ENCODE results near the gene DPYSL4. TPM values are rescaled to one million over a fixed set of nuclear protein-coding genes. Genes with fewer than 3 reads are reported as not detected.

The DPYSL4 gene
- total and polyA plus RNA-seq, 9 donors = 1.3 to 7.1 (median 4.7) TPM

GRCh38 chr10:132170561-132171361 lies 16.0 kb upstream of the DPYSL4 start:
- H3K4me1 ChIP-seq (ENCODE audit: control insufficient read depth, insufficient read depth, low read length) = no peaks in the 10 kb centered on the region
- no peak overlapping the region for H3K4me3 ChIP-seq (ENCODE audit: low read length)
- H3K27ac ChIP-seq (ENCODE audit: low read length) = no peak overlapping the region
- DNase-seq = no peak
- 64% methylated on average over 31 of the region's 36 CpGs for whole genome bisulfite sequencing (ENCODE audit: insufficient coverage)
- no peaks in the 10 kb centered on the region for H3K36me3 ChIP-seq (ENCODE audit: control insufficient read depth, insufficient read depth, low read length)
- H3K9me3 ChIP-seq (replicated peaks; ENCODE audit: control insufficient read depth, low read depth, low read length) = no peaks in the 10 kb centered on the region
- peaks cover 34% of the 10 kb centered on the region for H3K27me3 ChIP-seq (ENCODE audit: control insufficient read depth, insufficient read depth, low read length)

DNA sequence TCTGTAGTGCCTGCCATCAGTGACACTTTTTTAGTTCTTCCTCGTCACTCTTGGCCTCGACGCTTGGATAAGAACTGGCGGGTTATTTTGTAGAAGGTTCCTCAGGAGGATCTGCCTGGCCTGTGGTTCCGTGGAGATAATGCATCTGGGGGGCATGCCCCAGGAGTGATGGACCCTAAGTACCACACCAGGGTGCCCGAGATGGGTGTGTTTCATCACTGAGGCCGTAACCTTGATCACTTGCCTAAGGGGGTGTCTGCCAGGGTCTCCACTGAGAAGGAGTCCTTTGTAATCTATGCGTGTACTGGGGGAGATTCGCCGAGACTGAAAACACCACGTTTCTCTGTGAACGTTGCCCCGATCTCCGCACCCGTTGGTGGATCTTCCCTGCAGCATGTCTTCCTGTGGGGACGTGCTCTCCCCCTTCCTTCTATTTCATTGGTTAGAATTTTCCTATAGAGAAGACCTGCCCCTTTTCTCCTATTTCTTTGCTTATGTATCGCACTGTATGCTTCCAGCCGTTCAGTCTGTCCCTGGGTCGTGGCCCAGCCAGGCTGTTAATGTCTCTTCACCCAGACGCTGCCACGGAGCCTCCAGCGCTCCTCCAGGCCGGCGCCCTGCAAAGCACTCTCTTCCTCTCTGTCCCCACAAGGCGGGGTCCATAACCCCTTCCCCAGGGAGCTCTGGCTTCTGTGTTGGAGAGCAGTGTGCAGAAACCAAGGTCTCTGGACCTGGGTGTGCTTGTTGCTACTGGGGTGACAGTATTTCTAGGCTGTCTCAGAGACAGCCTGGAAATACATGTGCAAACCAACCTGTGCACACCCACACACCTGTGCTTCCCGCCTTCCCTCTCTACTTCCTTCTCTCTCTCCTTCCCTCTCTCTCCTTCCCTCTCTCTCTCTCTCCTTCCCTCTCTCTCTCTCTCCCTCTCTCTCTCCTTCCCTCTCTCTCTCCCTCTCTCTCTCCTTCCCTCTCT lies 14.4 kb upstream of the DPYSL4 start:
- H3K4me1 ChIP-seq (ENCODE audit: control insufficient read depth, insufficient read depth, low read length) = no peaks in the 10 kb centered on the region
- WGBS (ENCODE audit: insufficient coverage) = 64% methylated on average over 18 of the region's 26 CpGs
- H3K9me3 ChIP-seq (replicated peaks; ENCODE audit: control insufficient read depth, low read depth, low read length) = no peaks in the 10 kb centered on the region
- H3K27ac ChIP-seq (ENCODE audit: low read length) = no peak overlapping the region
- peaks cover 47% of the 10 kb centered on the region for H3K27me3 ChIP-seq (ENCODE audit: control insufficient read depth, insufficient read depth, low read length)
- H3K36me3 ChIP-seq (ENCODE audit: control insufficient read depth, insufficient read depth, low read length) = no peaks in the 10 kb centered on the region
- no peak overlapping the region for H3K4me3 ChIP-seq (ENCODE audit: low read length)
- DNase-seq = no peak

DNA sequence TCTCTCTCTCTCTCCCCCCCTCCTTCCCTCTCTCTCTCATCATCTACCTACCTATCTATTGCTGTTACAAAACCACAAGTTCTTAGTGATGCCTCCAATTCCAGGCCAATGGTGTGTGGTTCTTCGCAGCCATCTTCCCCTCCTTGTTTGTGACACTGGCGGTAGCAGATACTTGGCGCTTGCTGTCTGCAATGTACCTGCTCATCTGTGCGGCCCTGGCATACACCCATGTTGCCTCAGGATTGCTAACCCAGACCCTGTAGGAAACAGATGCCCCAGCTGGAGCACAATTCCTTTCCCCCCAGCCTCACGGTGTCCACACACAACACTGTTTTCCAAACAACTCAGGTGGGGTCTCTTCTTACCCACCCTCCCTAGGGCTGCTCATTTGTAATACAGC lies 13.6 kb upstream of the DPYSL4 start:
- Histone ChIP-seq H3K4me1 (ENCODE audit: control insufficient read depth, insufficient read depth, low read length) (no peaks in the 10 kb centered on the region), H3K9me3 (replicated peaks; ENCODE audit: control insufficient read depth, low read depth, low read length) (no peaks in the 10 kb centered on the region), H3K36me3 (ENCODE audit: control insufficient read depth, insufficient read depth, low read length) (no peaks in the 10 kb centered on the region), H3K27me3 (ENCODE audit: control insufficient read depth, insufficient read depth, low read length) (peaks cover 51% of the 10 kb centered on the region), H3K27ac (ENCODE audit: low read length) (no peak overlapping the region), H3K4me3 (ENCODE audit: low read length) (no peak overlapping the region)
- 80% methylated on average over 4 of the region's 5 CpGs for WGBS (ENCODE audit: insufficient coverage)
- DNase-seq = no peak

- Histone ChIP-seq H3K36me3 (ENCODE audit: control insufficient read depth, insufficient read depth, low read length) (no peaks in the 10 kb centered on the region), H3K27ac (ENCODE audit: low read length) (no peak overlapping the region), H3K4me3 (ENCODE audit: low read length) (no peak overlapping the region), H3K4me1 (ENCODE audit: control insufficient read depth, insufficient read depth, low read length) (no peaks in the 10 kb centered on the region), H3K9me3 (replicated peaks; ENCODE audit: control insufficient read depth, low read depth, low read length) (no peaks in the 10 kb centered on the region), H3K27me3 (ENCODE audit: control insufficient read depth, insufficient read depth, low read length) (peaks cover 59% of the 10 kb centered on the region)
- DNase-seq = no peak
- 91% methylated on average over 10 of the region's 11 CpGs for WGBS (ENCODE audit: insufficient coverage)
These were observed 12.5 kb upstream of the DPYSL4 start for GRCh38 chr10:132174237-132174636.

GRCh38 chr10:132175408-132175807 lies 11.3 kb upstream of the DPYSL4 start:
- no peak for DNase-seq
- 17% methylated on average over 3 of the region's 6 CpGs for WGBS (ENCODE audit: insufficient coverage)
- Histone ChIP-seq H3K9me3 (replicated peaks; ENCODE audit: control insufficient read depth, low read depth, low read length) (no peaks in the 10 kb centered on the region), H3K27me3 (ENCODE audit: control insufficient read depth, insufficient read depth, low read length) (peaks cover 61% of the 10 kb centered on the region), H3K36me3 (ENCODE audit: control insufficient read depth, insufficient read depth, low read length) (no peaks in the 10 kb centered on the region), H3K27ac (ENCODE audit: low read length) (no peak overlapping the region), H3K4me3 (ENCODE audit: low read length) (no peak overlapping the region), H3K4me1 (ENCODE audit: control insufficient read depth, insufficient read depth, low read length) (no peaks in the 10 kb centered on the region)

DNA sequence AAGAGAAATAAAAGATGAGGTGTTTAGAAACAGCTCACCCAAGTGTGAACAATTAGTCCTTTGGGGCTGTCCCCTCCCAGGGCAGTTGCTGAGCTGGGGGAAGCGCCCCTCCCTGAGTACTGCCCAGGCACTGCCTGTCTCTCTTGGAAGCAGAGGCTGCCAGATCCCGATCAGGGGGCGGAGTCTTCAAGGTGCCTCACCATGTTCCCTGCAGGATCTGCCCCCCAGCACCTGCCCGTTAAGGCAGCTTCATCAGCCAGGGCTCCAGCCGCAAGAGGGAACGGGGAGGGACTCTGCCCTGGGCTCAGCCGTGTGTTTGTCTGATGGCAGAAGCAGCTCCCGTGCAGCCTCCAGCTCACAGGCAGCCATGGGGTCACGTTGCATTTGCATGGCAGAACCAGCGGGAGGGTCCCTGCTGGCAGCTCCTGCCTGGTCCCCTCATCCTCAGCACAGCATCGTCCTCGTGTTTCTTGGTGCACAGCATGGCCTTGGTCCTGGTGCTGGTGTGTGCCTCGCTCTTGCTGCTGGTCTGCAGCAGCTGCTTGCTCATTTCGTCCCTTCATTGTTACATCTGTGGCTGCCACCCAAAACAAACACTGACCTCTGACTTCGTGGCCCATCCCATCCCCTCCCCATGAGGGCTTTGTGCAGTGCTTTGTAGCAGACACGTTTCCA lies 10.7 kb upstream of the DPYSL4 start:
- peaks cover 57% of the 10 kb centered on the region for H3K27me3 ChIP-seq (ENCODE audit: control insufficient read depth, insufficient read depth, low read length)
- H3K9me3 ChIP-seq (replicated peaks; ENCODE audit: control insufficient read depth, low read depth, low read length) = no peaks in the 10 kb centered on the region
- H3K4me1 ChIP-seq (ENCODE audit: control insufficient read depth, insufficient read depth, low read length) = no peaks in the 10 kb centered on the region
- H3K4me3 ChIP-seq (ENCODE audit: low read length) = no peak overlapping the region
- 8% methylated on average over 15 of the region's 16 CpGs for WGBS (ENCODE audit: insufficient coverage)
- no peak for DNase-seq
- no peaks in the 10 kb centered on the region for H3K36me3 ChIP-seq (ENCODE audit: control insufficient read depth, insufficient read depth, low read length)
- no peak overlapping the region for H3K27ac ChIP-seq (ENCODE audit: low read length)

DNA sequence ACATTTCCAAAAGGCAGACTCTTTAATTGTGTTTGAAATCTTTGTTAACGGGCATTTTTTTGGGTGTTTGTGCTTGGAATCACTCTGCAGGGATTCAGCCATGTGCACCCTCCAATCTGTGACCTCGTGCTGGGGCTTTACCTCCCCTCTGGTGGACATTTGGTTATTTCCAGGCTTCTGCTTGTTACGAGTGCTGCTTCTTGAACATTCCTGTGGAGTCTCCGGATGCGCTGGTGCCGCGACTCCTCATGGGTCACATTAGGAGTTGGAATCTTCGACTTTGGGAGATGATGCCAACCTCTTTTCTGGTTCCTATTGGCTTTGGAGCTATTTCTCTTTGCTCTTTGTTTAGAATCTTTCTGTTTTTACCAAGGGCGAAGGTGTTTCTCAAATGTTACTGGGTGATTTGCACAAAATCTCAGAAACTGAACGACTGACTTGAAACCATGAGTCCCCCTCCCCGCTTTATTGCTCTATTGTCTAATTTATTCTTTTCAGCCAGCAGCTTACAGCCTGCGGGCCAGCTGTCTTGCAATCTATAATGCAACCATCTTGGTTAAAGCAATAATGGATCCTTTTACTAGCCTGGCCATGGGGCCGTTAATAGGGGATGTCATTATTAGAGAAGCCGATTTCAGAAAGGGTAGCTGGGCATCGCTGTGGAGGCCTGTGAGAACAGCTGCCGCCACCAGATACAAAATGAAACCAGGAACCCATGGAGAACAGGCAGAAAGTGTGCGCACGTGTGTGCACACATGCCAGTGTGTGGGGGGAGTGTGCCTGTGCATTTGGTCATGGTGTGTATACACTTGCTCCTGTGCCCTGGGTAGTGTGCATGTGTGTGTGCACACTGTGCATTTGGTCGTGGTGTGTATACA lies 9.9 kb upstream of the DPYSL4 start:
- Histone ChIP-seq H3K27ac (ENCODE audit: low read length) (no peak overlapping the region), H3K4me3 (ENCODE audit: low read length) (no peak overlapping the region), H3K27me3 (ENCODE audit: control insufficient read depth, insufficient read depth, low read length) (peaks cover 57% of the 10 kb centered on the region), H3K36me3 (ENCODE audit: control insufficient read depth, insufficient read depth, low read length) (no peaks in the 10 kb centered on the region), H3K4me1 (ENCODE audit: control insufficient read depth, insufficient read depth, low read length) (no peaks in the 10 kb centered on the region), H3K9me3 (replicated peaks; ENCODE audit: control insufficient read depth, low read depth, low read length) (no peaks in the 10 kb centered on the region)
- DNase-seq = no peak
- whole genome bisulfite sequencing (ENCODE audit: insufficient coverage) = 54% methylated on average over 17 of the region's 19 CpGs

- H3K36me3 ChIP-seq (ENCODE audit: control insufficient read depth, insufficient read depth, low read length) = no peaks in the 10 kb centered on the region
- no peak for DNase-seq
- WGBS (ENCODE audit: insufficient coverage) = 73% methylated on average over 5 of the region's 6 CpGs
- H3K4me3 ChIP-seq (ENCODE audit: low read length) = no peak overlapping the region
- no peaks in the 10 kb centered on the region for H3K4me1 ChIP-seq (ENCODE audit: control insufficient read depth, insufficient read depth, low read length)
- no peaks in the 10 kb centered on the region for H3K9me3 ChIP-seq (replicated peaks; ENCODE audit: control insufficient read depth, low read depth, low read length)
- H3K27ac ChIP-seq (ENCODE audit: low read length) = no peak overlapping the region
- peaks cover 61% of the 10 kb centered on the region for H3K27me3 ChIP-seq (ENCODE audit: control insufficient read depth, insufficient read depth, low read length)
These were observed 8.7 kb upstream of the DPYSL4 start for GRCh38 chr10:132178046-132178445.

- H3K9me3 ChIP-seq (replicated peaks; ENCODE audit: control insufficient read depth, low read depth, low read length) = no peaks in the 10 kb centered on the region
- H3K4me3 ChIP-seq (ENCODE audit: low read length) = no peak overlapping the region
- no peak overlapping the region for H3K27ac ChIP-seq (ENCODE audit: low read length)
- H3K36me3 ChIP-seq (ENCODE audit: control insufficient read depth, insufficient read depth, low read length) = no peaks in the 10 kb centered on the region
- no peaks in the 10 kb centered on the region for H3K4me1 ChIP-seq (ENCODE audit: control insufficient read depth, insufficient read depth, low read length)
- peaks cover 67% of the 10 kb centered on the region for H3K27me3 ChIP-seq (ENCODE audit: control insufficient read depth, insufficient read depth, low read length)
- WGBS (ENCODE audit: insufficient coverage) = 69% methylated on average over 16 of the region's 23 CpGs
- DNase-seq = no peak
These were observed 7.8 kb upstream of the DPYSL4 start for GRCh38 chr10:132178672-132179545.
